Measurements from ENCODE around the gene NKG7. TPM values are rescaled to one million over a fixed set of nuclear protein-coding genes. Genes with fewer than 3 reads are reported as not detected.
A peak's percentile ranks its signal among the peaks of the same experiment; 100 is the strongest.

Gene NKG7
- total RNA-seq, 1 donor from 2014 or later = not detected

GRCh38 chr19:51391073-51391611 is 18.7 kb upstream of the NKG7 start:
- DNase-seq (ENCODE audit: low read depth) = no peak

GRCh38 chr19:51389143-51389542 is 16.7 kb upstream of the NKG7 start:
- no peak for DNase-seq (ENCODE audit: low read depth)

- no peak for DNase-seq (ENCODE audit: low read depth)
These were observed 15.5 kb upstream of the NKG7 start, which contains the start of gene LIM2 for GRCh38 chr19:51387924-51388389. Gene LIM2 (minus strand): TSS chr19:51387974. CDS start chr19:51387443, 531 bp downstream.

GRCh38 chr19:51386882-51387520 is 14.5 kb upstream of the NKG7 start:
- no peak for DNase-seq (ENCODE audit: low read depth)

- no peak for DNase-seq (ENCODE audit: low read depth)
These were observed 9.6 kb upstream of the NKG7 start for GRCh38 chr19:51382004-51382403.

- no peak for DNase-seq (ENCODE audit: low read depth)
These were observed 7.9 kb upstream of the NKG7 start for GRCh38 chr19:51380379-51380778.

GRCh38 chr19:51377422-51377821 is 5.0 kb upstream of the NKG7 start:
- DNase-seq (ENCODE audit: low read depth) = no peak

GRCh38 chr19:51375504-51376221 is 3.2 kb upstream of the NKG7 start:
- DNase-seq (ENCODE audit: low read depth) = no peak

- DNase-seq (ENCODE audit: low read depth) = no peak
These were observed 319 bp downstream of the NKG7 start for GRCh38 chr19:51372021-51372648.

- DNase-seq (ENCODE audit: low read depth) = no peak
These were observed 1.2 kb downstream of the NKG7 start for GRCh38 chr19:51371186-51371690.

GRCh38 chr19:51370230-51370629 is 2.2 kb downstream of the NKG7 start:
- DNase-seq (ENCODE audit: low read depth) = no peak

GRCh38 chr19:51368366-51369282 is 3.8 kb downstream of the NKG7 start, which contains the start of gene CLDND2:
Gene CLDND2 (minus strand): TSS chr19:51369003. CDS start chr19:51368577, 426 bp downstream.
- DNase-seq (ENCODE audit: low read depth) = no peak

- peak; percentile 88 for DNase-seq (ENCODE audit: low read depth)
These were observed 4.7 kb downstream of the NKG7 start for GRCh38 chr19:51367565-51368365.

GRCh38 chr19:51367255-51367564 is 5.2 kb downstream of the NKG7 start:
- no peak for DNase-seq (ENCODE audit: low read depth)

- DNase-seq (ENCODE audit: low read depth) = peak; percentile 95
These were observed 5.8 kb downstream of the NKG7 start for GRCh38 chr19:51366389-51367254.

GRCh38 chr19:51365965-51366388 is 6.5 kb downstream of the NKG7 start, which contains the start of gene ETFB:
Gene ETFB (minus strand): TSS chr19:51366388. CDS start chr19:51366326, 62 bp downstream.
- no peak for DNase-seq (ENCODE audit: low read depth)

- DNase-seq (ENCODE audit: low read depth) = peak; percentile 45
These were observed 7.1 kb downstream of the NKG7 start for GRCh38 chr19:51365211-51365964.

Data from renal cortical epithelial cell (primary cell).